Gastroesophageal sphincter (tissue), 3 donors: ENCODE measurements around the gene SKA3.

ENCODE experiments used
- POLR2A ChIP-seq, 2 donors: fragments of 450-650 bp; IDR thresholded peaks; one replicate each; pipeline ENCODE4 v1.6.1; 2017; ENCODE audit warnings: antibody characterized with exemption in 2 of 2, mild to moderate bottlenecking in 2 of 2, moderate library complexity in 1 of 2
- TF ChIP-seq, protein P1 (sequence below), 4 experiments: fragments of 200-600 bp in 2 of 4; fragments of 450-650 bp in 2 of 4; sonication (generic) in 1 of 4; IDR thresholded peaks; one replicate each; pipeline ENCODE4 v1.5.1; 2017 to 2019; ENCODE audit warnings: antibody characterized with exemption in 4 of 4, mild to moderate bottlenecking in 2 of 4, moderate library complexity in 2 of 4

DNA sequence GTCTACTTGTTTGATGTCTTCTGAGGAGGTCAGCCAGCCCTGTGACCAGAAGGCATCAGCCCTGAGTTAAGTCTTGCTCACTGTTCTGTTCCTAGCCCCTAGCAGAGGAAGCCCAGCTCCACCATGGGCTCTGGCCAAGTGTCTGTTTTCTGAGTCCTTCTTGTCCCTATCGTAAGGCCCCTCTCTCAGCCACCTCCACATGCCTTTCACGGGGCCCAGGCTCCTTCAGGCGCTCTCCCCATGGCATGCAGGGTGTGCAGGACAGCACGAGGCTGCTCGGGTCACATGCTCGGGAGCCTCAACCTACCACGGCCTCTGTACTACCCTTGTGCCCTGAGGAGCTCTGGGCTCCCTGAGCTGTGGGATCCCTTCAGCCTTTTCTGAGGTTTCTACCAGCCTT is 67.2 kb downstream of the SKA3 start:
- TF ChIP-seq, protein P1, sequence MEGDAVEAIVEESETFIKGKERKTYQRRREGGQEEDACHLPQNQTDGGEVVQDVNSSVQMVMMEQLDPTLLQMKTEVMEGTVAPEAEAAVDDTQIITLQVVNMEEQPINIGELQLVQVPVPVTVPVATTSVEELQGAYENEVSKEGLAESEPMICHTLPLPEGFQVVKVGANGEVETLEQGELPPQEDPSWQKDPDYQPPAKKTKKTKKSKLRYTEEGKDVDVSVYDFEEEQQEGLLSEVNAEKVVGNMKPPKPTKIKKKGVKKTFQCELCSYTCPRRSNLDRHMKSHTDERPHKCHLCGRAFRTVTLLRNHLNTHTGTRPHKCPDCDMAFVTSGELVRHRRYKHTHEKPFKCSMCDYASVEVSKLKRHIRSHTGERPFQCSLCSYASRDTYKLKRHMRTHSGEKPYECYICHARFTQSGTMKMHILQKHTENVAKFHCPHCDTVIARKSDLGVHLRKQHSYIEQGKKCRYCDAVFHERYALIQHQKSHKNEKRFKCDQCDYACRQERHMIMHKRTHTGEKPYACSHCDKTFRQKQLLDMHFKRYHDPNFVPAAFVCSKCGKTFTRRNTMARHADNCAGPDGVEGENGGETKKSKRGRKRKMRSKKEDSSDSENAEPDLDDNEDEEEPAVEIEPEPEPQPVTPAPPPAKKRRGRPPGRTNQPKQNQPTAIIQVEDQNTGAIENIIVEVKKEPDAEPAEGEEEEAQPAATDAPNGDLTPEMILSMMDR (IDR thresholded peaks at IDR 0.05), result no peak
- TF ChIP-seq POLR2A (IDR thresholded peaks at IDR 0.05), result no peak
